GM12878 (cell line): ENCODE results near the gene TRAF3IP3. TPM values are rescaled to one million over a fixed set of nuclear protein-coding genes. Genes with fewer than 3 reads are reported as not detected.

Source experiments
- ATAC-seq: fragments of 200-7000 bp; cut with Tn5 transposase; 3 replicates; pipeline ENCODE4 v1.9.1; 2020; ENCODE audit warnings: mild to moderate bottlenecking, moderate library complexity
- BruUV-seq: library from RNA; stranded (reverse); fragments of 400-500 nt; replicated peaks from 2 replicates; lab custom pipeline; 2021; lab: Mats Ljungman, UMichigan
- CTCF ChIA-PET: fragments of 300-600 bp; sonication (Branson Sonifier 250); formaldehyde crosslinking; extraction: SDS; loops from one replicate; lab custom pipeline; 2021; ENCODE audit warnings: inconsistent platforms; lab: Yijun Ruan, JAX
- POLR2A ChIA-PET: fragments of 350-600 bp; formaldehyde crosslinking; extraction: SDS; loops from one replicate; lab custom pipeline; 2021; ENCODE audit warnings: inconsistent platforms; lab: Charles Lee
- RAD21 ChIA-PET: fragments of 300-600 bp; sonication (Branson Sonifier 250); formaldehyde crosslinking; loops from one replicate; lab custom pipeline; 2023; ENCODE audit warnings: antibody characterized with exemption; ENCODE audit not compliant: unreplicated experiment; lab: Charles Lee
- SMC1A ChIA-PET: fragments of 300-600 bp; sonication (Branson Sonifier 250); formaldehyde crosslinking; loops from one replicate; lab custom pipeline; 2023; ENCODE audit not compliant: unreplicated experiment, uncharacterized antibody; lab: Charles Lee
- DNase-seq: peaks from one replicate; pipeline ENCODE4 v3.0.0-alpha.2; 2011; ENCODE audit warnings: low read depth, low spot score
- FAIRE-seq: peaks from 3 replicates; lab custom pipeline; 2011; peaks lifted over from hg19 to GRCh38; lab: Jason Lieb, UNC
- H2AFZ ChIP-seq: 2 replicates; pipeline ENCODE4 v1.6.0; 2011; ENCODE audit warnings: low read depth, low read length, control low read depth; ENCODE audit not compliant: control insufficient read depth
- H3K27ac ChIP-seq: 2 replicates; pipeline ENCODE4 v1.5.1; 2011; ENCODE audit warnings: control low read depth; ENCODE audit not compliant: control insufficient read depth, insufficient read depth
- H3K27me3 ChIP-seq, 2 experiments: replicated peaks in 1 of 2; 2 replicates each; pipeline versions ENCODE4 v1.6.0 to v1.6.1; 2011; ENCODE audit warnings: low read length in 1 of 2; ENCODE audit not compliant: control insufficient read depth in 2 of 2, insufficient read depth in 2 of 2
- H3K36me3 ChIP-seq, 2 experiments: 2 replicates each; pipeline ENCODE4 v1.5.1; 2011; ENCODE audit warnings: low read length in 1 of 2; ENCODE audit not compliant: control insufficient read depth in 2 of 2, insufficient read depth in 2 of 2
- H3K4me1 ChIP-seq: 2 replicates; pipeline ENCODE4 v1.6.1; 2011; ENCODE audit warnings: mild to moderate bottlenecking, low read length, moderate library complexity, mixed read lengths; ENCODE audit not compliant: control insufficient read depth, insufficient read depth
- H3K4me2 ChIP-seq: 2 replicates; pipeline ENCODE4 v1.6.0; 2011; ENCODE audit warnings: control low read depth; ENCODE audit not compliant: control insufficient read depth, insufficient read depth
- H3K4me3 ChIP-seq: fragments of 200-600 bp; sonication (generic); 2 replicates; pipeline ENCODE4 v1.5.1; 2016
- H3K79me2 ChIP-seq: 2 replicates; pipeline ENCODE4 v1.6.0; 2011; ENCODE audit warnings: low read length; ENCODE audit not compliant: control insufficient read depth, insufficient read depth
- H3K9ac ChIP-seq: 2 replicates; pipeline ENCODE4 v1.8.0; 2011; ENCODE audit warnings: low read length, control low read depth, mixed read lengths; ENCODE audit not compliant: control insufficient read depth, insufficient read depth
- H3K9me3 ChIP-seq: replicated peaks from 3 replicates; pipeline ENCODE4 v1.5.1; 2011; ENCODE audit warnings: mild to moderate bottlenecking, low read length; ENCODE audit not compliant: control insufficient read depth, insufficient read depth
- H4K20me1 ChIP-seq: 2 replicates; pipeline ENCODE4 v1.6.0; 2011; ENCODE audit not compliant: control insufficient read depth, insufficient read depth
- FOXK2 ChIP-seq: fragments of 450-650 bp; IDR thresholded peaks from 2 replicates; pipeline ENCODE4 v1.6.1; 2017; ENCODE audit warnings: mild to moderate bottlenecking, moderate library complexity
- GATAD2B ChIP-seq: fragments of 450-650 bp; conservative IDR thresholded peaks from 2 replicates; pipeline ENCODE4 v1.6.1; 2017; ENCODE audit warnings: low read depth, mild to moderate bottlenecking, moderate library complexity
- HDGF ChIP-seq: fragments of 450-650 bp; IDR thresholded peaks from 2 replicates; pipeline ENCODE4 v1.6.1; 2016; ENCODE audit warnings: antibody characterized with exemption
- KDM1A ChIP-seq: fragments of 200-600 bp; sonication (generic); IDR thresholded peaks from 2 replicates; pipeline ENCODE4 v1.6.1; 2016; ENCODE audit warnings: borderline replicate concordance
- NBN ChIP-seq: fragments of 450-650 bp; IDR thresholded peaks from 2 replicates; pipeline ENCODE4 v1.6.1; 2016
- POLR2AphosphoS5 ChIP-seq: IDR thresholded peaks from 2 replicates; pipeline ENCODE4 v1.6.1; 2011; ENCODE audit warnings: mild to moderate bottlenecking, low read length, inconsistent platforms
- RB1 ChIP-seq: fragments of 450-650 bp; formaldehyde crosslinking; IDR thresholded peaks from 2 replicates; pipeline ENCODE4 v1.6.1; 2017; ENCODE audit warnings: mild to moderate bottlenecking, borderline replicate concordance
- RCOR1 ChIP-seq: conservative IDR thresholded peaks from 2 replicates; pipeline ENCODE4 v1.6.1; 2012; ENCODE audit warnings: low read depth, low read length, improper control_type of control experiment
- TARDBP ChIP-seq: IDR thresholded peaks from 2 replicates; pipeline ENCODE4 v1.6.1; 2016; ENCODE audit warnings: borderline replicate concordance
- ZBED1 ChIP-seq: IDR thresholded peaks from 2 replicates; pipeline ENCODE4 v1.6.1; 2016; ENCODE audit warnings: borderline replicate concordance
- ZNF217 ChIP-seq: fragments of 450-650 bp; IDR thresholded peaks from 2 replicates; pipeline ENCODE4 v1.6.1; 2017; ENCODE audit warnings: antibody characterized with exemption, mild to moderate bottlenecking
- ZNF622 ChIP-seq: fragments of 450-650 bp; IDR thresholded peaks from 2 replicates; pipeline ENCODE4 v1.6.1; 2017; ENCODE audit warnings: mild to moderate bottlenecking, inconsistent platforms
- WGBS: methylation state at CpG from one replicate; pipeline ENCODE4 v1.1.6; 2016; ENCODE audit warnings: low lambda C conversion rate; ENCODE audit not compliant: insufficient replicate concordance, insufficient coverage; ENCODE audit errors: missing lambda C conversion rate; 5-methylcytosine and 5-hydroxymethylcytosine counted together
- in situ Hi-C: fragments of 300-500 bp; cut with MboI; formaldehyde crosslinking; loops from 9 replicates; pipeline ENCODE4 v1.14.3; 2018; ENCODE audit warnings: mixed read lengths
- intact Hi-C: fragments of 100-400 bp; cut with micrococcal nuclease; formaldehyde crosslinking; loops from one replicate; pipeline ENCODE4 v1.14.2; 2022; ENCODE audit not compliant: unreplicated experiment
- polyA plus RNA-seq, 11 experiments: library from polyadenylated mRNA; depleted of rRNA in 4 of 11; unstranded in 6 of 11; stranded (reverse) in 5 of 11; fragments of >200 nt; fragmentation: Nextera tagmentation in 4 of 11; fragmentation: Illumina TruSeq in 1 of 11; extraction: Ambion mirVana in 4 of 11; extraction: Trizol in 1 of 11; gene quantifications; 1 replicate in 1 of 11; 2 replicates in 10 of 11; pipeline versions ENCODE4 v1.2.1 to v1.2.3, GENCODE V29; 2011 to 2016; ENCODE audit warnings: inconsistent platforms in 2 of 11, missing spikeins in 2 of 11, low read depth in 1 of 11
- total RNA-seq, 4 experiments: library from RNA; depleted of rRNA in 3 of 4; stranded (reverse); fragments of >200 nt in 3 of 4; fragmentation: Illumina TruSeq in 1 of 4; extraction: Trizol in 1 of 4; gene quantifications; 2 replicates each; pipeline versions ENCODE4 v1.2.1 to v1.2.3, GENCODE V29; 2013 to 2021
- TF ChIP-seq, protein P1 (sequence below): fragments of 450-650 bp; IDR thresholded peaks from 2 replicates; pipeline ENCODE4 v1.6.1; 2017; ENCODE audit warnings: mild to moderate bottlenecking
- TF ChIP-seq, protein P2 (sequence below): IDR thresholded peaks from 2 replicates; pipeline ENCODE4 v1.6.1; 2011; ENCODE audit warnings: borderline replicate concordance, low read depth, mild to moderate bottlenecking, moderate library complexity, low read length; ENCODE audit not compliant: insufficient read depth, poor library complexity, severe bottlenecking

TRAF3IP3 gene
- total and polyA plus RNA-seq, 10 of the 15 experiments (the other 5 are each of a cell fraction or from before 2014, with no cell fraction given): 61.6 to 121 (median 96.5) TPM

DNA sequence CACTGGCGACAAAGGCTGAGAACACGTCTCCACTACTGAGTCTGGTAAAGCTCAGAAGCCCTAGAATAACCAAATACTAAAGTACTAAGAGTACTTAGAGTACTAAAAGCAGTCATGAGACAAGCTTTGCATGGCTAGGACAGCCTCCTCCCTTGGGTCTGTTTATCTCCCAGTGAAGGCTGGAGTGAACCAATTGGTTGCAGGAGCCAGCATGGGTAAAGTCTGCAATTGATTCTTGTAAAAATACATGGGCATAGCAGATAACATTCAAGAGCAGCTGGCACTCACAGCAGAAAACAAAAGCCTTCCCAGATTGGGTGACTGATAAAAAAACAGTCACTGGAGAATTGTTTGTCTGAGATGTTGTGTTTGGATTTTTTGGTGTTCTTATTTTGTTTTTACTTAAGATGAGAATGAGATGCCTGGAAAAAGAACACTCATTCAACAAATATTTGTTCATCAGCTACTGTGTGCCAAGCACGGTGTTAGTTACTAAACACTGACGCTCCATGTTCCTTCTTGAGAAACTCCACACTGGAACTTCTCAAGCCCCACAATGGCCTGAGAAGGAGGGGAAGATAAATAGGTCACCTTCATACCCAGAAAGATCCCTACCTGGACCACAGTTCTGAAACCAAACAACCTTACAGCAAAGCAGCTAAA is 46.4 kb downstream of the TRAF3IP3 start:
- FAIRE-seq (no peak), ATAC-seq (no peak)

DNA sequence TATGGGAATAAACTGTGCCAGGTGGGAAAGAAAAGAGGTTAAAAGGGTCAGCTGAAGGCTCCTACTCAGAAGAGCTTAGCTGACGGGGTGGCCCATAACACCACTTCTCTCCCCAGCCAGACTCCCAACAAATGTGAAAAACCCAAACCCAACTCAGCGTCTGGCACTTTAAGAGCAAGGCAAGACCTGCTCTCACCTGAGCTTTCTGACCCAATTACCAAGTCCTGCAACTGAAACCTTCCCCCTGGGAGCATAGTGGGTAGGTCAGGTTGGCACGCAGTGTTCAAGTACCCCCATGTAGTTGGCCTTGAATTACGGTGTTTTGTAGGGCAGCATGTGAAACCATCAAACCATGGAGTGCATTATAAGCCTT is 46.9 kb downstream of the TRAF3IP3 start:
- no peaks in the 10 kb centered on the region for H4K20me1 ChIP-seq
- DNase-seq (no peak), ATAC-seq (no peak), FAIRE-seq (no peak)
- POLR2A ChIA-PET: no interaction called here
- no peak overlapping the region for H3K9ac ChIP-seq
- RAD21 ChIA-PET: no interaction called here
- SMC1A ChIA-PET: interaction anchor here (1.1 kb wide), 1 partner anchor 12 kb away, joined by 3 read pairs; no protein-coding TSS in a partner anchor
- no TSS peak for BruUV-seq
- no peaks in the 10 kb centered on the region for H3K36me3 ChIP-seq
- no peak overlapping the region for H3K27ac ChIP-seq
- CTCF ChIA-PET: interaction anchor here (1.0 kb wide), 1 partner anchor 12 kb away, joined by 3 read pairs; no protein-coding TSS in a partner anchor
- H3K4me3 ChIP-seq: no peak overlapping the region
- H3K9me3 ChIP-seq: no peaks in the 10 kb centered on the region
- no peaks in the 10 kb centered on the region for H3K4me1 ChIP-seq
- in situ Hi-C loops: no loop called here
- no peak overlapping the region for H3K4me2 ChIP-seq
- WGBS: 11% methylated on average over 4 of the region's 4 CpGs
- intact Hi-C loops: no loop called here
- no peak overlapping the region for H2AFZ ChIP-seq
- H3K27me3 ChIP-seq: peaks cover 0 to 6% of the 10 kb centered on the region in 2 experiments; a peak in 2 of 4 replicates
- H3K79me2 ChIP-seq: no peaks in the 10 kb centered on the region
- TF ChIP-seq FOXK2: no peak
- TF ChIP-seq, protein P1, sequence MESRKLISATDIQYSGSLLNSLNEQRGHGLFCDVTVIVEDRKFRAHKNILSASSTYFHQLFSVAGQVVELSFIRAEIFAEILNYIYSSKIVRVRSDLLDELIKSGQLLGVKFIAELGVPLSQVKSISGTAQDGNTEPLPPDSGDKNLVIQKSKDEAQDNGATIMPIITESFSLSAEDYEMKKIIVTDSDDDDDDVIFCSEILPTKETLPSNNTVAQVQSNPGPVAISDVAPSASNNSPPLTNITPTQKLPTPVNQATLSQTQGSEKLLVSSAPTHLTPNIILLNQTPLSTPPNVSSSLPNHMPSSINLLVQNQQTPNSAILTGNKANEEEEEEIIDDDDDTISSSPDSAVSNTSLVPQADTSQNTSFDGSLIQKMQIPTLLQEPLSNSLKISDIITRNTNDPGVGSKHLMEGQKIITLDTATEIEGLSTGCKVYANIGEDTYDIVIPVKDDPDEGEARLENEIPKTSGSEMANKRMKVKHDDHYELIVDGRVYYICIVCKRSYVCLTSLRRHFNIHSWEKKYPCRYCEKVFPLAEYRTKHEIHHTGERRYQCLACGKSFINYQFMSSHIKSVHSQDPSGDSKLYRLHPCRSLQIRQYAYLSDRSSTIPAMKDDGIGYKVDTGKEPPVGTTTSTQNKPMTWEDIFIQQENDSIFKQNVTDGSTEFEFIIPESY: no peak
- no peak for TF ChIP-seq HDGF
- TF ChIP-seq ZNF622: no peak
- no peak for TF ChIP-seq GATAD2B
- TF ChIP-seq RB1: no peak
- TF ChIP-seq KDM1A: no peak
- no peak for TF ChIP-seq ZNF217
- TF ChIP-seq NBN: no peak
- TF ChIP-seq TARDBP: no peak

More for the DNA sequence above, 46.4 kb downstream of the TRAF3IP3 start:
- H3K4me2 ChIP-seq: no peak overlapping the region
- TF ChIP-seq, protein P2, sequence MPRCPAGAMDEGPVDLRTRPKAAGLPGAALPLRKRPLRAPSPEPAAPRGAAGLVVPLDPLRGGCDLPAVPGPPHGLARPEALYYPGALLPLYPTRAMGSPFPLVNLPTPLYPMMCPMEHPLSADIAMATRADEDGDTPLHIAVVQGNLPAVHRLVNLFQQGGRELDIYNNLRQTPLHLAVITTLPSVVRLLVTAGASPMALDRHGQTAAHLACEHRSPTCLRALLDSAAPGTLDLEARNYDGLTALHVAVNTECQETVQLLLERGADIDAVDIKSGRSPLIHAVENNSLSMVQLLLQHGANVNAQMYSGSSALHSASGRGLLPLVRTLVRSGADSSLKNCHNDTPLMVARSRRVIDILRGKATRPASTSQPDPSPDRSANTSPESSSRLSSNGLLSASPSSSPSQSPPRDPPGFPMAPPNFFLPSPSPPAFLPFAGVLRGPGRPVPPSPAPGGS: no peak
- no peak for TF ChIP-seq ZBED1
- TF ChIP-seq RCOR1: no peak
- TF ChIP-seq TARDBP: no peak
- no peak for TF ChIP-seq POLR2AphosphoS5
- TF ChIP-seq, all 136 proteins: peak for 0
- intact Hi-C loops (no loop called here), in situ Hi-C loops (no loop called here)
- no peaks in the 10 kb centered on the region for H4K20me1 ChIP-seq
- no peak overlapping the region for H3K27ac ChIP-seq
- no peak overlapping the region for H3K4me3 ChIP-seq
- ChIA-PET SMC1A (interaction anchor here (1.1 to 1.2 kb wide), 2 partner anchors 11 to 21 kb away, joined by 3 read pairs; no protein-coding TSS in a partner anchor), CTCF (interaction anchor here (1.0 to 1.5 kb wide), 2 partner anchors 11 to 18 kb away, joined by 3 to 4 read pairs; no protein-coding TSS in a partner anchor), POLR2A (interaction anchor here (1.2 kb wide), 1 partner anchor 15 kb away, joined by 3 read pairs; no protein-coding TSS in a partner anchor), RAD21 (no interaction called here)
- WGBS: 65% methylated on average over 4 of the region's 4 CpGs
- no peaks in the 10 kb centered on the region for H3K79me2 ChIP-seq
- H3K9me3 ChIP-seq: no peaks in the 10 kb centered on the region
- no peak overlapping the region for H2AFZ ChIP-seq
- no peaks in the 10 kb centered on the region for H3K36me3 ChIP-seq
- no peaks in the 10 kb centered on the region for H3K4me1 ChIP-seq
- no TSS peak for BruUV-seq
- H3K27me3 ChIP-seq: peaks cover 0 to 6% of the 10 kb centered on the region in 2 experiments; a peak in 2 of 4 replicates
- DNase-seq: no peak
- no peak overlapping the region for H3K9ac ChIP-seq
